Fibroblast of lung (primary cell): ENCODE results near the gene MAP7. TPM values are rescaled to one million over a fixed set of nuclear protein-coding genes. Genes with fewer than 3 reads are reported as not detected.

Source experiments
- DNase-seq, 2 donors: peaks; one replicate each; pipeline versions ENCODE4 v3.0.0 to v3.0.0-alpha.2; 2010; ENCODE audit warnings: low read depth in 2 of 2
- H2AFZ ChIP-seq: 2 replicates; pipeline ENCODE4 v1.5.1; 2012; ENCODE audit warnings: low read length, control low read depth, inconsistent platforms
- H3K27ac ChIP-seq: 2 replicates; pipeline ENCODE4 v1.5.1; 2011; ENCODE audit warnings: low read length, control low read depth; ENCODE audit not compliant: insufficient read depth
- H3K27me3 ChIP-seq: 2 replicates; pipeline ENCODE4 v1.5.1; 2011; ENCODE audit warnings: mild to moderate bottlenecking, low read length; ENCODE audit not compliant: control insufficient read depth, insufficient read depth
- H3K36me3 ChIP-seq: 2 replicates; pipeline ENCODE4 v1.5.1; 2011; ENCODE audit warnings: low read length; ENCODE audit not compliant: control insufficient read depth, insufficient read depth
- H3K4me1 ChIP-seq: 2 replicates; pipeline ENCODE4 v1.5.1; 2011; ENCODE audit warnings: low read length; ENCODE audit not compliant: control insufficient read depth, insufficient read depth; ENCODE audit errors: extremely low read depth
- H3K4me2 ChIP-seq: 2 replicates; pipeline ENCODE4 v1.5.1; 2011; ENCODE audit warnings: low read length, control low read depth; ENCODE audit not compliant: insufficient read depth; ENCODE audit errors: extremely low read depth
- H3K4me3 ChIP-seq, 4 experiments: fragments of 200-600 bp in 1 of 4; sonication (generic) in 1 of 4; replicated peaks in 1 of 4; 2 replicates each; pipeline ENCODE4 v1.5.1; 2011 to 2016; ENCODE audit warnings: low read length in 4 of 4, low read depth in 3 of 4, mild to moderate bottlenecking in 3 of 4, control low read depth in 2 of 4, inconsistent platforms in 1 of 4, mixed read lengths in 1 of 4; ENCODE audit not compliant: insufficient read depth in 1 of 4; ENCODE audit errors: control extremely low read depth in 1 of 4
- H3K79me2 ChIP-seq: 2 replicates; pipeline ENCODE4 v1.5.1; 2012; ENCODE audit warnings: mild to moderate bottlenecking, low read length, inconsistent platforms; ENCODE audit not compliant: control insufficient read depth, insufficient read depth
- H3K9ac ChIP-seq: 2 replicates; pipeline ENCODE4 v1.5.1; 2011; ENCODE audit warnings: mild to moderate bottlenecking, low read length, control low read depth; ENCODE audit not compliant: insufficient read depth
- H3K9me3 ChIP-seq: 2 replicates; pipeline ENCODE4 v1.5.1; 2012; ENCODE audit warnings: low read depth, low read length; ENCODE audit not compliant: control insufficient read depth, insufficient read depth
- H4K20me1 ChIP-seq: 2 replicates; pipeline ENCODE4 v1.5.1; 2011; ENCODE audit warnings: low read length; ENCODE audit not compliant: control insufficient read depth, insufficient read depth; ENCODE audit errors: extremely low read depth
- EZH2 ChIP-seq: IDR thresholded peaks from 2 replicates; pipeline ENCODE4 v1.5.1; 2012; ENCODE audit warnings: low read length, control low read depth, mild to moderate bottlenecking; ENCODE audit errors: missing control alignments
- polyA plus RNA-seq, 2 donors: library from polyadenylated mRNA; depleted of rRNA in 1 of 2; stranded (reverse) in 1 of 2; unstranded in 1 of 2; fragments of >200 nt; gene quantifications; 2 replicates each; pipeline ENCODE4 v1.2.1, GENCODE V29; 2011 to 2012; ENCODE audit warnings: missing spikeins in 1 of 2
- total RNA-seq: library from RNA; depleted of rRNA; stranded (reverse); fragments of >200 nt; gene quantifications from 2 replicates; pipeline ENCODE4 v1.2.1, GENCODE V29; 2014
- TF ChIP-seq, protein P1 (sequence below), 2 donors: IDR thresholded peaks in 1 of 2; conservative IDR thresholded peaks in 1 of 2; 1 replicate in 1 of 2; 2 replicates in 1 of 2; pipeline ENCODE4 v1.5.1; 2011 to 2012; ENCODE audit warnings: low read length in 2 of 2, control low read depth in 1 of 2, inconsistent platforms in 1 of 2, low read depth in 1 of 2, mild to moderate bottlenecking in 1 of 2

Gene MAP7
- total and polyA plus RNA-seq, 2 donors (not counting 1 experiment from before 2014, with no cell fraction given), result 0.40 to 1.5 TPM

GRCh38 chr6:136471922-136472321 lies 78.3 kb downstream of the MAP7 start:
- no peak overlapping the region for H2AFZ ChIP-seq
- H3K9ac ChIP-seq, result no peak overlapping the region
- no peaks in the 10 kb centered on the region for H3K36me3 ChIP-seq
- H3K4me3 ChIP-seq, result no peak overlapping the region
- TF ChIP-seq, protein P1, sequence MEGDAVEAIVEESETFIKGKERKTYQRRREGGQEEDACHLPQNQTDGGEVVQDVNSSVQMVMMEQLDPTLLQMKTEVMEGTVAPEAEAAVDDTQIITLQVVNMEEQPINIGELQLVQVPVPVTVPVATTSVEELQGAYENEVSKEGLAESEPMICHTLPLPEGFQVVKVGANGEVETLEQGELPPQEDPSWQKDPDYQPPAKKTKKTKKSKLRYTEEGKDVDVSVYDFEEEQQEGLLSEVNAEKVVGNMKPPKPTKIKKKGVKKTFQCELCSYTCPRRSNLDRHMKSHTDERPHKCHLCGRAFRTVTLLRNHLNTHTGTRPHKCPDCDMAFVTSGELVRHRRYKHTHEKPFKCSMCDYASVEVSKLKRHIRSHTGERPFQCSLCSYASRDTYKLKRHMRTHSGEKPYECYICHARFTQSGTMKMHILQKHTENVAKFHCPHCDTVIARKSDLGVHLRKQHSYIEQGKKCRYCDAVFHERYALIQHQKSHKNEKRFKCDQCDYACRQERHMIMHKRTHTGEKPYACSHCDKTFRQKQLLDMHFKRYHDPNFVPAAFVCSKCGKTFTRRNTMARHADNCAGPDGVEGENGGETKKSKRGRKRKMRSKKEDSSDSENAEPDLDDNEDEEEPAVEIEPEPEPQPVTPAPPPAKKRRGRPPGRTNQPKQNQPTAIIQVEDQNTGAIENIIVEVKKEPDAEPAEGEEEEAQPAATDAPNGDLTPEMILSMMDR (conservative IDR thresholded peaks at IDR 0.05 in 1 of 2, IDR thresholded peaks at IDR 0.05 in 1 of 2; ENCODE audit: low read depth in 1 of 2, low read length in 2 of 2), result no peak
- TF ChIP-seq EZH2, result no peak
- no peak overlapping the region for H3K4me2 ChIP-seq
- no peaks in the 10 kb centered on the region for H3K27me3 ChIP-seq
- DNase-seq, result no peak
- H3K27ac ChIP-seq, result no peak overlapping the region
- H3K4me1 ChIP-seq, result no peaks in the 10 kb centered on the region
- H3K9me3 ChIP-seq, result no peaks in the 10 kb centered on the region
- H3K79me2 ChIP-seq, result no peaks in the 10 kb centered on the region
- H4K20me1 ChIP-seq, result no peaks in the 10 kb centered on the region

DNA sequence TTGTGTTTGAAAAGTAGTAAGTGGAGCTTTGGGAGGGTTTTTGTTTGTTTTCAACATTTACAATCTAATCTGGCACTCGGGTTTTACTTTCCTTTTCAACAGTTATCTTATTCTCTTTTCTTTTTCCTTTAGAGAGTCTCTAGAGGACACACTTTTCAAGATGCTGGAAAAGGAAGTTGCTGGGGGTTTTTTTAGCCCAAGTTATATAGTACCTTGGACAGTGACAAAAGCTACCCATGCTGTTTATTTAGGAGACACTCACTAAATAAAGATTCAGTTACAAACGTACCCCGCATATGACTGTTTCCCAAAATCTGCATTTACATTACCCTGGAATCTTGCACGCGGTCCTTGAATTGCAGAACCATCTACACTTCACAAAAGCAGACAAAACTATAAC lies 78.8 kb downstream of the MAP7 start:
- Histone ChIP-seq H3K27me3 (no peaks in the 10 kb centered on the region), H3K36me3 (no peaks in the 10 kb centered on the region), H2AFZ (no peak overlapping the region), H3K4me1 (no peaks in the 10 kb centered on the region), H4K20me1 (no peaks in the 10 kb centered on the region), H3K27ac (no peak overlapping the region), H3K4me3 (no peak overlapping the region), H3K9ac (no peak overlapping the region), H3K9me3 (no peaks in the 10 kb centered on the region), H3K4me2 (no peak overlapping the region), H3K79me2 (no peaks in the 10 kb centered on the region)
- peak in 1 of 2 donors; percentile 8 for DNase-seq
- TF ChIP-seq EZH2, result no peak
- TF ChIP-seq, protein P1 (conservative IDR thresholded peaks at IDR 0.05 in 1 of 2, IDR thresholded peaks at IDR 0.05 in 1 of 2; ENCODE audit: low read depth in 1 of 2, low read length in 2 of 2), result no peak

DNA sequence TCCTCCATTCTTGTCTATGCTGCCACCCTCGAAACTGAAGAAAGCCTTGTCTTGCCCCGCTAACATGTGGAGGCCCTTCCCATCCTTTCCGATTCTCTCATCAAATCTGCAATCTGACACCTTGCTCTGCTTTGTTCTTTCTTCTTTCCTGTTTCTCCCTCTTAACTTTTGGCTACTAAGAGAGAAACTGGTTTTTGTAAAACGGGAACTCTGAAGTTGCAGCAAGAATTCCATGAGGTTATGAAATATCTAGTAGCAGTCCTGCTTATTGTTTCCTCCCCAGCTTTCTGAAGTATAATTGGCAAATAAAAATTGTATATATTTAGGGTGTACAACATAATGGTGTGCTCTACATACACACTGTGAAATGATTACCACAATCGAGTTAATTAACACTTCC lies 80.2 kb downstream of the MAP7 start:
- no peak overlapping the region for H2AFZ ChIP-seq
- H3K4me3 ChIP-seq, result no peak overlapping the region
- H3K4me1 ChIP-seq, result no peaks in the 10 kb centered on the region
- no peak overlapping the region for H3K4me2 ChIP-seq
- TF ChIP-seq, protein P1 (conservative IDR thresholded peaks at IDR 0.05 in 1 of 2, IDR thresholded peaks at IDR 0.05 in 1 of 2; ENCODE audit: low read depth in 1 of 2, low read length in 2 of 2), result no peak
- no peak for TF ChIP-seq EZH2
- H3K27me3 ChIP-seq, result no peaks in the 10 kb centered on the region
- DNase-seq, result no peak
- H3K27ac ChIP-seq, result no peak overlapping the region
- H3K36me3 ChIP-seq, result no peaks in the 10 kb centered on the region
- H4K20me1 ChIP-seq, result no peaks in the 10 kb centered on the region
- no peaks in the 10 kb centered on the region for H3K79me2 ChIP-seq
- H3K9ac ChIP-seq, result no peak overlapping the region
- no peaks in the 10 kb centered on the region for H3K9me3 ChIP-seq
